NCI-H2029 (cell line): ENCODE measurements around the gene GLI2.

Experiments
- DNase-seq: peaks from one replicate; lab custom pipeline; 2025; lab: John Stamatoyannopoulos, UW

GLI2 gene

GRCh38 chr2:120738117-120738516 is 2.4 kb downstream of the GLI2 start:
- DNase-seq: no peak

GRCh38 chr2:120738786-120739437 is 3.2 kb downstream of the GLI2 start:
- no peak for DNase-seq

- DNase-seq: no peak
Observed at GRCh38 chr2:120739438-120740090, 3.9 kb downstream of the GLI2 start.

GRCh38 chr2:120740375-120740764 is 4.7 kb downstream of the GLI2 start:
- DNase-seq: no peak

GRCh38 chr2:120740765-120741524 is 5.3 kb downstream of the GLI2 start:
- no peak for DNase-seq

GRCh38 chr2:120741571-120742561 is 6.2 kb downstream of the GLI2 start:
- DNase-seq: no peak

- no peak for DNase-seq
Observed at GRCh38 chr2:120743657-120744056, 8.0 kb downstream of the GLI2 start.

- DNase-seq: no peak
Observed at GRCh38 chr2:120744817-120745216, 9.1 kb downstream of the GLI2 start.

- DNase-seq: no peak
Observed at GRCh38 chr2:120745420-120746111, 9.9 kb downstream of the GLI2 start.

GRCh38 chr2:120746144-120746543 is 10.5 kb downstream of the GLI2 start:
- DNase-seq: no peak

- no peak for DNase-seq
Observed at GRCh38 chr2:120747281-120747680, 11.6 kb downstream of the GLI2 start.

GRCh38 chr2:120747706-120748105 is 12.0 kb downstream of the GLI2 start:
- DNase-seq: no peak

GRCh38 chr2:120748310-120748709 is 12.6 kb downstream of the GLI2 start:
- DNase-seq: no peak

- DNase-seq: no peak
Observed at GRCh38 chr2:120748741-120749140, 13.1 kb downstream of the GLI2 start.

GRCh38 chr2:120749506-120750431 is 14.1 kb downstream of the GLI2 start:
- DNase-seq: no peak

- DNase-seq: no peak
Observed at GRCh38 chr2:120750488-120751210, 15.0 kb downstream of the GLI2 start.

GRCh38 chr2:120751553-120751952 is 15.9 kb downstream of the GLI2 start:
- DNase-seq: no peak

GRCh38 chr2:120754067-120754960 is 18.6 kb downstream of the GLI2 start:
- DNase-seq: no peak
